Stomach (tissue), 9 donors: ENCODE data around the gene ACVR1. TPM values are rescaled to one million over a fixed set of nuclear protein-coding genes. Genes with fewer than 3 reads are reported as not detected.

Experiments used
- DNase-seq, 2 donors: peaks; one replicate each; pipeline versions ENCODE4 v3.0.0 to v3.0.0-alpha.2; 2013 to 2019
- H3K27ac ChIP-seq, 5 donors: fragments of 200-600 bp in 4 of 5; sonication (generic) in 4 of 5; one replicate each; pipeline ENCODE4 v1.5.1; 2013 to 2019; ENCODE audit warnings: mild to moderate bottlenecking in 1 of 5, moderate library complexity in 1 of 5
- H3K27me3 ChIP-seq, 3 donors: fragments of 200-600 bp; sonication (generic); one replicate each; pipeline ENCODE4 v1.5.1; 2017 to 2019; ENCODE audit warnings: mixed run types in 1 of 3
- H3K36me3 ChIP-seq, 4 donors: fragments of 200-600 bp; sonication (generic); 1 replicate in 3 of 4; 2 replicates in 1 of 4; pipeline ENCODE4 v1.5.1; 2016 to 2019
- H3K4me1 ChIP-seq, 4 donors: fragments of 200-600 bp; sonication (generic); one replicate each; pipeline ENCODE4 v1.5.1; 2016 to 2019
- H3K4me3 ChIP-seq, 4 donors: fragments of 200-600 bp; sonication (generic) in 3 of 4; one replicate each; pipeline ENCODE4 v1.5.1; 2016 to 2019; ENCODE audit warnings: mild to moderate bottlenecking in 1 of 4
- H3K9me3 ChIP-seq, 4 donors: fragments of 200-600 bp; sonication (generic); one replicate each; pipeline ENCODE4 v1.5.1; 2016 to 2019
- EP300 ChIP-seq: sonication (generic); formaldehyde crosslinking; IDR thresholded peaks from one replicate; pipeline ENCODE4 v1.6.1; 2017; ENCODE audit warnings: antibody characterized with exemption
- POLR2A ChIP-seq, 4 donors: fragments of 450-650 bp; IDR thresholded peaks; one replicate each; pipeline ENCODE4 v1.6.1; 2016; ENCODE audit warnings: antibody characterized with exemption in 4 of 4, control low read depth in 2 of 4, mild to moderate bottlenecking in 1 of 4, moderate library complexity in 1 of 4
- POLR2AphosphoS5 ChIP-seq, 3 donors: sonication (generic); formaldehyde crosslinking; IDR thresholded peaks; one replicate each; pipeline ENCODE4 v1.6.1; 2016; ENCODE audit warnings: antibody characterized with exemption in 3 of 3
- WGBS, 5 donors: extraction: QIAGEN DNeasy Blood & Tissue Kit in 3 of 5; methylation state at CpG; one replicate each; pipeline versions ENCODE4 v1.1.5 to v1.1.7; 2013 to 2018; 5-methylcytosine and 5-hydroxymethylcytosine counted together
- intact Hi-C: fragments of 100-400 bp; cut with DNase I; formaldehyde crosslinking; loops from one replicate; pipeline ENCODE4 v1.15.1; 2023; ENCODE audit warnings: low total_unique reads
- polyA plus RNA-seq, 3 donors: library from polyadenylated mRNA; stranded (reverse); fragments of 200-250 nt; gene quantifications; one replicate each; pipeline ENCODE4 v1.2.3, GENCODE V29; 2013
- total RNA-seq, 5 donors: library from RNA; depleted of rRNA; stranded (reverse); fragments of >200 nt; gene quantifications; one replicate each; pipeline versions ENCODE4 v1.1.0 to v1.2.3, GENCODE V29; 2014 to 2016
- TF ChIP-seq, protein P1 (sequence below), 7 experiments: fragments of 450-650 bp in 4 of 7; fragments of 200-600 bp in 3 of 7; sonication (generic) in 3 of 7; IDR thresholded peaks; one replicate each; pipeline ENCODE4 v1.5.1; 2016 to 2019; ENCODE audit warnings: antibody characterized with exemption in 7 of 7, control low read depth in 2 of 7, mild to moderate bottlenecking in 1 of 7
- donor health status: healthy with polysubstance abuse.
- donor health status: Bipolar disorder and iron deficiency.
- donor health status: healthy.

The ACVR1 gene
- total and polyA plus RNA-seq, 8 donors: 2.3 to 32.1 (median 5.6) TPM

- H3K27me3 ChIP-seq: no peaks in the 10 kb centered on the region
- WGBS, 5 donors: 26 to 53% (median 28%) methylated on average over 3 of the region's 3 CpGs
- peak overlapping the region; percentile 18 to 63 (median 52) for H3K27ac ChIP-seq
- TF ChIP-seq POLR2AphosphoS5 (IDR thresholded peaks at IDR 0.05) (no peak), POLR2A (IDR thresholded peaks at IDR 0.05) (no peak), EP300 (no peak)
- TF ChIP-seq, protein P1, sequence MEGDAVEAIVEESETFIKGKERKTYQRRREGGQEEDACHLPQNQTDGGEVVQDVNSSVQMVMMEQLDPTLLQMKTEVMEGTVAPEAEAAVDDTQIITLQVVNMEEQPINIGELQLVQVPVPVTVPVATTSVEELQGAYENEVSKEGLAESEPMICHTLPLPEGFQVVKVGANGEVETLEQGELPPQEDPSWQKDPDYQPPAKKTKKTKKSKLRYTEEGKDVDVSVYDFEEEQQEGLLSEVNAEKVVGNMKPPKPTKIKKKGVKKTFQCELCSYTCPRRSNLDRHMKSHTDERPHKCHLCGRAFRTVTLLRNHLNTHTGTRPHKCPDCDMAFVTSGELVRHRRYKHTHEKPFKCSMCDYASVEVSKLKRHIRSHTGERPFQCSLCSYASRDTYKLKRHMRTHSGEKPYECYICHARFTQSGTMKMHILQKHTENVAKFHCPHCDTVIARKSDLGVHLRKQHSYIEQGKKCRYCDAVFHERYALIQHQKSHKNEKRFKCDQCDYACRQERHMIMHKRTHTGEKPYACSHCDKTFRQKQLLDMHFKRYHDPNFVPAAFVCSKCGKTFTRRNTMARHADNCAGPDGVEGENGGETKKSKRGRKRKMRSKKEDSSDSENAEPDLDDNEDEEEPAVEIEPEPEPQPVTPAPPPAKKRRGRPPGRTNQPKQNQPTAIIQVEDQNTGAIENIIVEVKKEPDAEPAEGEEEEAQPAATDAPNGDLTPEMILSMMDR (IDR thresholded peaks at IDR 0.05): no peak
- peaks cover 41 to 83% (median 59%) of the 10 kb centered on the region in 4 donors for H3K4me1 ChIP-seq
- no peak for DNase-seq
- no peaks in the 10 kb centered on the region for H3K9me3 ChIP-seq
- no peak overlapping the region for H3K4me3 ChIP-seq
- intact Hi-C loops: loop anchor here (10.0 kb wide), 1 partner anchor 86 kb away; the partner anchor contains the start of gene ACVR1
- H3K36me3 ChIP-seq: no peaks in the 10 kb centered on the region
Observed at GRCh38 chr2:157789256-157789655, 86.9 kb downstream of the ACVR1 start.

- H3K27ac ChIP-seq: no peak overlapping the region
- intact Hi-C loops: loop anchor here (10.0 kb wide), 1 partner anchor 87 kb away; the partner anchor contains the start of gene ACVR1
- WGBS, 5 donors: 89 to 95% (median 94%) methylated on average over 5 of the region's 5 CpGs
Observed at GRCh38 chr2:157788201-157788600, 87.9 kb downstream of the ACVR1 start.

GRCh38 chr2:157787364-157787938 lies 88.7 kb downstream of the ACVR1 start:
- Histone ChIP-seq H3K27ac (no peak overlapping the region), H3K36me3 (no peaks in the 10 kb centered on the region), H3K4me3 (no peak overlapping the region), H3K4me1 (peaks cover 43 to 89% (median 73%) of the 10 kb centered on the region in 4 donors), H3K27me3 (no peaks in the 10 kb centered on the region), H3K9me3 (no peaks in the 10 kb centered on the region)
- DNase-seq: no peak
- TF ChIP-seq POLR2AphosphoS5 (IDR thresholded peaks at IDR 0.05): no peak
- TF ChIP-seq POLR2A (IDR thresholded peaks at IDR 0.05): no peak
- no peak for TF ChIP-seq EP300
- TF ChIP-seq, protein P1 (IDR thresholded peaks at IDR 0.05): no peak
- 65 to 78% (median 75%) methylated on average over 7 of the region's 7 CpGs for WGBS, 5 donors
- intact Hi-C loops: loop anchor here (10.0 kb wide), 1 partner anchor 87 kb away; the partner anchor contains the start of gene ACVR1

More at GRCh38 chr2:157788201-157788600, 87.9 kb downstream of the ACVR1 start:
- no peaks in the 10 kb centered on the region for H3K36me3 ChIP-seq
- TF ChIP-seq EP300 (no peak), POLR2AphosphoS5 (IDR thresholded peaks at IDR 0.05) (no peak), POLR2A (IDR thresholded peaks at IDR 0.05) (no peak)
- TF ChIP-seq, protein P1 (IDR thresholded peaks at IDR 0.05): no peak
- DNase-seq: no peak
- no peaks in the 10 kb centered on the region for H3K27me3 ChIP-seq
- H3K4me3 ChIP-seq: no peak overlapping the region
- no peaks in the 10 kb centered on the region for H3K9me3 ChIP-seq
- peaks cover 42 to 89% (median 69%) of the 10 kb centered on the region in 4 donors for H3K4me1 ChIP-seq

GRCh38 chr2:157786663-157787363 lies 89.3 kb downstream of the ACVR1 start:
- Histone ChIP-seq H3K27ac (no peak overlapping the region), H3K27me3 (no peaks in the 10 kb centered on the region), H3K4me1 (peaks cover 48 to 91% (median 77%) of the 10 kb centered on the region in 4 donors), H3K4me3 (no peak overlapping the region), H3K9me3 (no peaks in the 10 kb centered on the region), H3K36me3 (no peaks in the 10 kb centered on the region)
- TF ChIP-seq POLR2A (IDR thresholded peaks at IDR 0.05): no peak
- TF ChIP-seq, protein P1 (IDR thresholded peaks at IDR 0.05): no peak
- TF ChIP-seq EP300: no peak
- TF ChIP-seq POLR2AphosphoS5 (IDR thresholded peaks at IDR 0.05): no peak
- DNase-seq: no peak
- intact Hi-C loops: loop anchor here (10.0 kb wide), 1 partner anchor 88 kb away; the partner anchor contains the start of gene ACVR1
- WGBS, 5 donors: 76 to 91% (median 76%) methylated on average over 5 of the region's 5 CpGs
